Measurements from ENCODE around the gene ROBO1. TPM values are rescaled to one million over a fixed set of nuclear protein-coding genes. Genes with fewer than 3 reads are reported as not detected.

Gene ROBO1
- total RNA-seq, 1 experiment from 2014 or later, result 67.6 TPM

DNA sequence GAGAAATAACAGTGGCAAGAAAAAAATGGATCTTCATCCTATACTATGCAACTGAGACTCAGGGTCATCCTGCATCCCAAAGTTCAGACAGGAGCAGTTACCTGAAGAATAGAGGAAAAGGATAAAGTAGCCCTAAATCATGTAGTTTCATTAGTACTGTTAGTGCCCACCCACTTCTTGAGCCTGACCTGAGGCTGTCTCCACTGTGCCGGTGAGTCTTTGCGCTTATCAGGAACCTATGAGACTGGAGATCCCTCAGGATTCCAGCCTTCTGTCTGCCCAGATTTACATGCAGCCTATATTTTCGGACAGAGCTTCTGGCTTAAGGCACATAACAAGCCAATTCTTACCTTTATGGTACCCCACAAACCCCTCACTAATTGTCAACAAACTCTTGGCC lies 791.6 kb downstream of the ROBO1 start:
- ChIA-PET CTCF (no interaction called here), POLR2A (ENCODE audit: low non-redundant PET) (no interaction called here)
- no TSS peak for BruUV-seq (replicated peaks)
- Histone ChIP-seq H3K4me3 (ENCODE audit: low read depth, low read length, poor library complexity, severe bottlenecking) (no peak overlapping the region), H3K27me3 (replicated peaks; ENCODE audit: insufficient read depth, low read depth, low read length, poor library complexity) (no peaks in the 10 kb centered on the region), H3K4me1 (ENCODE audit: insufficient read depth, low read length, poor library complexity, severe bottlenecking) (peaks cover 69% of the 10 kb centered on the region), H3K27ac (ENCODE audit: low read depth, low read length, poor library complexity, severe bottlenecking) (no peak overlapping the region), H3K36me3 (ENCODE audit: insufficient read depth, low read length, poor library complexity, severe bottlenecking) (no peaks in the 10 kb centered on the region), H3K9me3 (ENCODE audit: low read depth, low read length, poor library complexity, severe bottlenecking) (no peaks in the 10 kb centered on the region)
- DNase-seq (ENCODE audit: low spot score), result no peak
- TF ChIP-seq EZH2 (IDR thresholded peaks at IDR 0.05; ENCODE audit: borderline replicate concordance, low read depth, low read length, poor library complexity, severe bottlenecking), result no peak
- TF ChIP-seq, protein P1, sequence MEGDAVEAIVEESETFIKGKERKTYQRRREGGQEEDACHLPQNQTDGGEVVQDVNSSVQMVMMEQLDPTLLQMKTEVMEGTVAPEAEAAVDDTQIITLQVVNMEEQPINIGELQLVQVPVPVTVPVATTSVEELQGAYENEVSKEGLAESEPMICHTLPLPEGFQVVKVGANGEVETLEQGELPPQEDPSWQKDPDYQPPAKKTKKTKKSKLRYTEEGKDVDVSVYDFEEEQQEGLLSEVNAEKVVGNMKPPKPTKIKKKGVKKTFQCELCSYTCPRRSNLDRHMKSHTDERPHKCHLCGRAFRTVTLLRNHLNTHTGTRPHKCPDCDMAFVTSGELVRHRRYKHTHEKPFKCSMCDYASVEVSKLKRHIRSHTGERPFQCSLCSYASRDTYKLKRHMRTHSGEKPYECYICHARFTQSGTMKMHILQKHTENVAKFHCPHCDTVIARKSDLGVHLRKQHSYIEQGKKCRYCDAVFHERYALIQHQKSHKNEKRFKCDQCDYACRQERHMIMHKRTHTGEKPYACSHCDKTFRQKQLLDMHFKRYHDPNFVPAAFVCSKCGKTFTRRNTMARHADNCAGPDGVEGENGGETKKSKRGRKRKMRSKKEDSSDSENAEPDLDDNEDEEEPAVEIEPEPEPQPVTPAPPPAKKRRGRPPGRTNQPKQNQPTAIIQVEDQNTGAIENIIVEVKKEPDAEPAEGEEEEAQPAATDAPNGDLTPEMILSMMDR (conservative IDR thresholded peaks at IDR 0.05; ENCODE audit: low read depth, low read length), result no peak
- intact Hi-C loops (cut with micrococcal nuclease; ENCODE audit: unreplicated experiment), result loop anchor here (5.0 kb wide), 3 partner anchors 41 to 109 kb away; no protein-coding TSS in a partner anchor

DNA sequence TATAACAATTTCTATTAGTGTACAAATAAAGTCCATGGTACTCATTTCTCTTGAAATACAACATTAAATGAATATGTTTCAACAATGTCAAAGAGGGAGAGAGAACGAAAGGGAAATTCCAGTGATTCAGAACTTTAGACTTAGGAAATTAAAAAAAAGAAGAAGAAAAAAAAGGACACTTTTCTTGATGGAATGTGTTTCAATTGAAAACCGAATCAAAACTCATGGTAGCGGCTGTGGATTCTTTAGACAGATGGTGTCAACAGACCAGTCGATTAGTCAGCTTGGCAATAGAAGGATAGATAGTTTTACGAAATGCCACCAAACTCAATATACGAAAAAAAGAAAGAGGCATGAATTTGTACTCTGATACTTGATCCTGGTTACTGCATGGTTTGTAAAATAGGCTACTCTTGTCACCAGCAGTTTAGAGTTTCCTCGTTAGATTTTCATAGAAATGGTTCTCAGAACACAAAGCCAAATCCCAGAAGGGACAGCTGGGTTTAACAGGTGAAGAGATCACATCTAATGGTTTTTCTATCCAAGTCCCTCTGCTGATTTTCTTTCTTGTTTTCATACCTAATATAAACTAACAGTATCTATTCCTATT lies 793.5 kb downstream of the ROBO1 start:
- no TSS peak for BruUV-seq (replicated peaks)
- DNase-seq (ENCODE audit: low spot score), result no peak
- ChIA-PET CTCF (no interaction called here), POLR2A (ENCODE audit: low non-redundant PET) (no interaction called here)
- H3K4me3 ChIP-seq (ENCODE audit: low read depth, low read length, poor library complexity, severe bottlenecking), result peak overlapping the region; percentile 27
- TF ChIP-seq, protein P1 (conservative IDR thresholded peaks at IDR 0.05; ENCODE audit: low read depth, low read length), result no peak
- no peak for TF ChIP-seq EZH2 (IDR thresholded peaks at IDR 0.05; ENCODE audit: borderline replicate concordance, low read depth, low read length, poor library complexity, severe bottlenecking)
- H3K36me3 ChIP-seq (ENCODE audit: insufficient read depth, low read length, poor library complexity, severe bottlenecking), result no peaks in the 10 kb centered on the region
- H3K9me3 ChIP-seq (ENCODE audit: low read depth, low read length, poor library complexity, severe bottlenecking), result no peaks in the 10 kb centered on the region
- H3K27me3 ChIP-seq (replicated peaks; ENCODE audit: insufficient read depth, low read depth, low read length, poor library complexity), result no peaks in the 10 kb centered on the region
- H3K4me1 ChIP-seq (ENCODE audit: insufficient read depth, low read length, poor library complexity, severe bottlenecking), result peaks cover 72% of the 10 kb centered on the region
- H3K27ac ChIP-seq (ENCODE audit: low read depth, low read length, poor library complexity, severe bottlenecking), result peak overlapping the region; percentile 47
- intact Hi-C loops (cut with micrococcal nuclease; ENCODE audit: unreplicated experiment), result no loop called here

DNA sequence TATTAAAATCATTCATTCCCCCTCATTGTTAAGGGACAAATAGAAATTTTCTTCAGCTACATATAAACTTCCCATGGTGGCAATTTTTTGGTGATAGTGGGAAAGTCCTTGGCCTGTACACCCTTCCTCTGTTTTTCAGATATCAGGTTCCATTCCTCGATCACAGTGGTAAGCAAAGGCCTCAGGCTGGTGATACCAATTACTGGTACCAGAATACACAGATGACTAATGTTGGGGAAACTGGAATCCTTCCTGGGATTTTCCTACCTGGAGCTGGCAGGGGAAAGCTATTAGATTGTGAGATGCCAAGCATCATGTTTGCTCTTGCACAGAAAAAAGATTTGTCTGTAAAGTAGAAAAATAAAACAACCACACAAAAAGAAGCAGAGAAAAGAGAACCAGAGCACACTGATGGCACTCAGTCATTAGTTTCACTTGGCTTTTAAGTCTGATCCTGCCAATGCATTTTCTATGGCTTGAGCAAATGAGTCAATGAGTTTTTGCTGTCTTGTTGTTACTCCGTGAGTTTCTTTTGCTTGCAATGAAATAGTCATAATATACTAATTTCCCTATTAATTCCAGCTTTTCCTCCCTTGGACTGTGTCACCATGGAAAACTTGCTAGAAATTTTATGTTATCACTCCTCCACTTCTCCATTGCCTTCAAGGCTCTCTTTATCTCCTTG lies 795.0 kb downstream of the ROBO1 start:
- ChIA-PET POLR2A (ENCODE audit: low non-redundant PET) (interaction anchor here (0.7 kb wide), 1 partner anchor 82 kb away, joined by 5 read pairs; no protein-coding TSS in a partner anchor), CTCF (no interaction called here)
- H3K9me3 ChIP-seq (ENCODE audit: low read depth, low read length, poor library complexity, severe bottlenecking), result no peaks in the 10 kb centered on the region
- H3K27me3 ChIP-seq (replicated peaks; ENCODE audit: insufficient read depth, low read depth, low read length, poor library complexity), result no peaks in the 10 kb centered on the region
- DNase-seq (ENCODE audit: low spot score), result no peak
- no peak for TF ChIP-seq EZH2 (IDR thresholded peaks at IDR 0.05; ENCODE audit: borderline replicate concordance, low read depth, low read length, poor library complexity, severe bottlenecking)
- TF ChIP-seq, protein P1 (conservative IDR thresholded peaks at IDR 0.05; ENCODE audit: low read depth, low read length), result no peak
- intact Hi-C loops (cut with micrococcal nuclease; ENCODE audit: unreplicated experiment), result no loop called here
- no peaks in the 10 kb centered on the region for H3K36me3 ChIP-seq (ENCODE audit: insufficient read depth, low read length, poor library complexity, severe bottlenecking)
- no peak overlapping the region for H3K27ac ChIP-seq (ENCODE audit: low read depth, low read length, poor library complexity, severe bottlenecking)
- BruUV-seq (replicated peaks), result no TSS peak
- no peak overlapping the region for H3K4me3 ChIP-seq (ENCODE audit: low read depth, low read length, poor library complexity, severe bottlenecking)
- peaks cover 71% of the 10 kb centered on the region for H3K4me1 ChIP-seq (ENCODE audit: insufficient read depth, low read length, poor library complexity, severe bottlenecking)

Measured in A673 (cell line).